Central memory CD4-positive, alpha-beta T cell (primary cell): ENCODE measurements around the gene LRRC70.
"Not testable (repeated sequence)": the region's sequence is repeated elsewhere in the genome, so short reads cannot be mapped to it uniquely, and the experiment has no call there.

Experiments used
- DNase-seq: peaks from one replicate; pipeline ENCODE4 v3.0.0; 2022
- total RNA-seq, 3 experiments: gene quantifications; one replicate each; lab custom pipeline; 2026; lab: John Stamatoyannopoulos, UW

The LRRC70 gene, protein sequence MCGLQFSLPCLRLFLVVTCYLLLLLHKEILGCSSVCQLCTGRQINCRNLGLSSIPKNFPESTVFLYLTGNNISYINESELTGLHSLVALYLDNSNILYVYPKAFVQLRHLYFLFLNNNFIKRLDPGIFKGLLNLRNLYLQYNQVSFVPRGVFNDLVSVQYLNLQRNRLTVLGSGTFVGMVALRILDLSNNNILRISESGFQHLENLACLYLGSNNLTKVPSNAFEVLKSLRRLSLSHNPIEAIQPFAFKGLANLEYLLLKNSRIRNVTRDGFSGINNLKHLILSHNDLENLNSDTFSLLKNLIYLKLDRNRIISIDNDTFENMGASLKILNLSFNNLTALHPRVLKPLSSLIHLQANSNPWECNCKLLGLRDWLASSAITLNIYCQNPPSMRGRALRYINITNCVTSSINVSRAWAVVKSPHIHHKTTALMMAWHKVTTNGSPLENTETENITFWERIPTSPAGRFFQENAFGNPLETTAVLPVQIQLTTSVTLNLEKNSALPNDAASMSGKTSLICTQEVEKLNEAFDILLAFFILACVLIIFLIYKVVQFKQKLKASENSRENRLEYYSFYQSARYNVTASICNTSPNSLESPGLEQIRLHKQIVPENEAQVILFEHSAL
- 0.21 to 2.1 (median 0.27) reads per million in 3 experiments for total RNA-seq

DNA sequence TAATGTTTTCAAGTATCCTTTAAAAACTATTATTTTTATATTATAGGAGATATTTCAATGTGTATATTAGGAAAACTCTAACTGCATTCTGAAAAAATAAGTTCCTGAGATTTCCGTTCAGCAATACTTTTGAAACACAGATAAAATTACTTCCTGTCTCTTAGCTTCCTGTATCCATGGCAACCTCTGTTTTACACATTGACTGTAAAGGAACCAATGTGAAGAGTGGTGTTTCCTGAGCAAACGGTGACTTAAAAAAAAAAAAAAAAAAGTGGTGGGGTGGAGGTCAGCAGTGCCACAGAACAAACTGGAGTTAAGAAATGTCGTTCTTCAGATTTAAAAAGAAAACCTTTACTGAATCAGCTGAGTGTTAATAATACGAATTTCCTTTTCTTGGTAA is at the start of gene LRRC70:
LRRC70 (plus strand) TSS at position 280 of the 400 bp plus-strand sequence. CDS start 620 bp downstream, outside the sequence.
- peak; percentile 83 for DNase-seq

DNA sequence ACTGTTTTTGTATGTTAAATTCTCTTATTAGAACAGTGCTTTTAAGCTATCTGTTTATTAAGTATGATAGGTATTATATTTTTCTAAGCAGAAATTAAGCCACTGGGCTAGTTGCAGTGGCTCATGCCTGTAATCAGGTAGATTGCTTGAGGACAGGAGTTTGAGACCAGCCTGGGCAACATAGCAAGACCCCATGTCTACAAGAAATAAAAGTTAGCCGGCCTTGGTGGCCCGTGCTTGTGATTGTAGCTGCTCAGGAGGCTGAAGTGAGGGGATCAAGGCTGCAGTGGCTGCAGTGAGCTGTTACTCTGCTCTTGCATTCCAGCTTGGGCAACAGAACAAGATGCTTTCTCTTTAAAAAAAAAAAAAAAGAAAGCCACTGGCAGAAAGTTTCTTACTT is 45.0 kb upstream of the LRRC70 start:
- DNase-seq: no peak

DNA sequence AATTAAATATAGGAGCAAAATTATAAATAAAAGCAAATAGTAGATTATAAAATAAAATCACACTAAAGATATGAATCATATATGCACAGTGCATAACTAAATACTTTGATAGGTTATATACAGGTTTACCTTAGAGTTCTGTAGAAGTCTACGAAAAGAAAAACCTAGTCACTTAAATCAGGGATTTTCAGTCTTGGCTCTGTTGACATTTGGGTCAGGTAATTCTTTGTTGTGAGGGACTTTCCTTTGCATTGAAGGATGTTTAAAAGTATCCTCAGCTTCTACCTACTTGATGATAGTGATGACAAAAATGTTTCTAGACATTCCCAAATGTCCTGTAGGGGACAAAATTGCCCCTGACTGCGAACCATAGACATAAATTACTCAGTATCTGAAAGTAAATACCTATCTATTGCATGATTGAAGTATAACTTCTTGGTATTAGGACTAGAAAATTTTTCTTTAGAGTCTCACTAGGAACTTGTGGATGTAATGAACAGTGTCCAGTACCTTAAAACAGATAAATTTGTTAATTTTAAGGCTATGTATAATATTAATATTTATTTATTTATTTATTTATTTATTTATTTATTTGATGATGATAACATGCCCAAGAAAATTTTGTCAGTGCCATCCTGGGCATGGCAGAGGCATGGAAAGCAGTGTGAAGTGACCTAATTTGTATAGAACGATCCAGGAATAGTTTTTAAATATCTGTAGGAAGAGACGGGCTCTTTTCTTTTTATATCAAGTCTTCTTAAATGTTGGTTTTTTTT is 44.0 kb upstream of the LRRC70 start:
- DNase-seq: no peak

DNA sequence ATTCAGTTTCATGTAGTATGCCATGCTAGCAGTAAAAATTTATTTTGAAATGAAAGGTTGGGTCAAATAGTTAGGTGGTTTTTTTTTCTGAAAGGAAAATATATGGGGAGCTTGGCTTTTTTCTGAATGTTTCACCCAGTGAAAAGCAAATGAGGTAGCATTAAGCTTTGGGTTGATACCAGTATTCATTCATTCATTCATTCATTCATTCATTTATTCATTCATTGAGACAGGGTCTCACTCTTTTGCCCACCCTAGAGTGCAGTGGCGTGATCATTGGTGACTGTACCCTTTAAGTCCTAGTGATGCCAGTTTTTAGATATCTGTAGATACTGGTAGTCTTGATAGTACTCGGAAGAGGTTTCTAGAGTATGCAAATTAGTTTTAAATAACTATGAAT is 42.4 kb upstream of the LRRC70 start:
- no peak for DNase-seq

DNA sequence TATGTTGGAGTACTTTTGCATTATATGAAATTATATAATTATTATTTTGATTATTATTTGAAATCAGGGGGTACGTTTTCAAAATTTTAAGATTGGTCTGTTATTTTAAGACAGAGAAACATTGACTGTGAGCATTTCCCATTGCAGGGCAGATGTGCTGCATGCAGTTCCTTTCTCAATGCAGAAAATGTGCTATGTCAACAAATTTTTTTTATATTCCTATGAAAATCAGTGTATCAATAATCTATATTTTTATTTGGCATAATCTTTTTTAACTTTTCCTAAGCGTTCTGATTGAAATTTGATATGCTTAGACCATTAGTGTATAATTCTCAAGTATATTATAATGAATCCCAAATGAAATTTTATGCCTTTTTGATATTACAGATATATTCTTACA is 41.8 kb upstream of the LRRC70 start:
- no peak for DNase-seq

DNA sequence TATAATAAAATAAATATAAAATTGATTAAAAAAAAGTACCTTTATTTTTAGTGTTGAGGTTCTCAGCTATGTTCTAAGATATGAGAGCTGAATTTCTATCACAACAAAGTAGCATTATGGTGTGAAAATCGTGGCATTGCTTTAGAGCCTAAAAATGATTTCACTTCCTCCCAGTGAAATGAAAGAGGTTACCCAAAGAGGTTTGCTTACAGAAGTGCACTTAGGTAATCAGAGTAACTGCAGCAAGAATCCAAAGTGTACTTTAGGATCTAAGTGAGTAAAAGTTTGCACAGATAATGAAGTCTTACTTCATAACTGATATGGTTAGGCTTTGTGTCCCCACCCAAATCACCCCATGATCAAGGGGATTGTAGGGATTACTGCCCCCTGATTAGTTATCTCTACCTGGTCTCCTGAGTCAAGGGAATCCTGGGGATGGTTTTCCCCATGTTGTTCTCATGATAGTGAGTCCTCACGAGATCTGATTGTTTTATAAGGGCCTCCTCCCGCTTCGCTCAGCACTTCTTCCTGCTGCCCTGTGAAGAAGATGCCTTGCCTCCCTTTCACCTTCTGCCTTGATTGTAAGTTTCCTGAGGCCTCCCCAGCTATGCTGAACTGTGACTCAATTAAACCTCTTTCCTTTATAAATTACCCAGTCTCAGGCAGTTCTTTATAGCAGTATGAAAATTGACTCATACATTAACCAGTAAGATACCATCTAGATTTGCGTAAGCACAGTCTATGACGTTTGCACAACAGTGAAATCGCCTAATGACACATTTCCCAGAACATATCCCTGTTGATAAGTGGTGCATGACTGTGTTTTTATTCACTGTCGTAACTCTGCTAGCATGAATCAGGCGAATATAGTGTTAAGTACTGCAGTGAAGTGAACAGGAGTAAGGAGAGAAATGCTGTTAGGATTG is 40.3 kb upstream of the LRRC70 start:
- no peak for DNase-seq

DNA sequence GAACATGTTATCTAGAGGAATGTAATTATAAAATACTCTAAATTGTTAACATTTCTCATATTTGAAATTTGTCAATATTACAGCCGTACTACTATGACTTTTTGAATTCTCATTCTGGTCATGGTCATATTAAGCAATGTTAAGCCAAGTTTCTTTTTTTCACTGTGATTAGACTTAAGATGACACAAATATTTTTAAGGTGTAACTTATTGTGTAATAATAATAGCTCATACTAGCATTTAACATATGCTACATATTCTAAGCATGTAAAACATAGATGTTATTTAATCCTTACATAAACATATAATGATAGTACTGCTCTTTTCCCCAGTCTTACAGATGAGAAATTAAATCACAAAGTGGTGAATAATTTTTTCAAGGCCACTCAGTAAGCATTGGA is 35.9 kb upstream of the LRRC70 start:
- no peak for DNase-seq

DNA sequence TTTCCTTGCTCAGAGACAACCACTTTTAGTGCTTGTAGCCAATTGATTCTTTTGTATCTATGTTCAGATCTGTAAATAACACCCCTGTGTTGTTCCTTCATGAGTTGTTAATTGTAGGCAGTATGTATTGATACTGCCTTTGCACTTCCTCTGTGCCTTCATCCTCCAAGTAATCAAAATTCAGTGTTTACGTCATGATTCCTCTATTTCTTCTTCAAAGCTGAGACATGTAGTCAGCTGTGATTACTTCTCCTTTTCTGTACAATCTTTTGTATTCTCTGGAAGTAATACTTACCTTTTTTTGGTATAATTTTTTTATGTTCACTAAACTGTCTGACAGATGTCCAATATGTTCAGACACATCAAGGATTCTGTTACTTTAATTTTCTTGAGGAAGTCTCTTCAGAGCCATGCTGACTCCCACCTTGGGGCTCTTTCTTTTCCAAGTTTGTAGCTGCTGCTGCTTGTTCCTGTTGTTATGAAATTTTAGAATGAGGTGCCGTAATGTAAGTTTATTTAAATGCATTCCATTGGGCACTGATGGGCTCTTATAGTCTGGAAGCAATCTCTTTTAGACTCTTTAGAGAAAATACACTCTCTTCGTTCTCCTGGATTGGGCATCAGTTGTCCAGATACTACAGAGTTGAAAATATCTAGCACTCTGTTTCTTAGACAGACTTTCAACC is 30.5 kb upstream of the LRRC70 start:
- no peak for DNase-seq

DNA sequence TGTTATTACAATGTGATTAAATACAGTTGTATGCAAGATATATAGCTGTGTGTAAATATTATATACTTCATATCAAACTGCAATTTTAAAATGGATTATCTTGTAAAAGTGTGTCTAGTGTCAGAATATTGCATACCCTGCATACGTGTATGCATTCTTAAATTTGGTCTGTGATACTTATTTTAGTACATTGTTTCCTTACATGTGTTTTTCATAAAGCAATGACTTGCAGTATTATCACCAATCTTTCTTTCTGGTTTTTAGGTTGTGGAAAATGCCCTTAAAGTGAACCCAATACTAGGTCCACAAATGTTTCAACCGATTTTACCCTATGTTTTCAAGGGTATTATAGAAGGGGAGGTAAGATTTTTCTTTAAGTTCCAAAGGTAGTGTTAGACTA is 28.5 kb upstream of the LRRC70 start:
- DNase-seq: no peak

DNA sequence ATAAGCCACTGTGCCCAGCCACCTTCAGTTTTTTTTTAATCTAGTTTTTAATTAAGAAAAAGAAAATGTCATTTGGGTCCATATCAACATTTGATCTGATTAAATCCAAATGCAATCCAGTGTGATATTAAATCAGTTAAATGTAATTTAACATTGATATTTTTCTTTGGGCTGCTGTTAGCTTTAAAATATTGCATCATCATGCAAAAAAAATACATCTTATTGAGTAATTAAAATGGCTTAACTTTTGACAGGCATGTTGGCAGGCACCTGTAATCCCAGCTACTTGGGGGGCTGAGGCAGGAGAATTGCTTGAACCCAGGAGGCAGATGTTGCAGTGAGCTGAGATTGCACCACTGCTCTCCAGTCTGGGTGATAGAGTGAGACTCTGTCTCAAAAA is 22.7 kb upstream of the LRRC70 start:
- DNase-seq: no peak

DNA sequence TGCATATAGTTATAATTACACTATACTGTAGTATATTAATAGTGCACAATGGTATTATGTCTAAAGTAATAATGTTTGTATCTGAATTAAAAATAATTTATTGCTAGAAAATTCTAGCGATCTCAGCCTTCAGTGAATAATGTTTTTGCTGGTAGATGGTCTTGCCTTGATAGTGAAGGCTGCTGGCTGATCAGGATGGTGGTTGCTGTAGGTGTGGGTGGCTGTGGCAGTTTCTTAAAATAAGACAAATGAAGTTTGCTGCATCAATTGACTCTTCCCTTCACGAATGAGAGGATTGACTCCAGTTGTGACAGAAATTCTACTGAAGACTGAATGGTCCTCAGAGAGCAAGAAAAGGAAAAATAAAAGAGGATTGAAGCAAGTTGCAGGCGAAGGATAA is 19.7 kb upstream of the LRRC70 start:
- DNase-seq: no peak

DNA sequence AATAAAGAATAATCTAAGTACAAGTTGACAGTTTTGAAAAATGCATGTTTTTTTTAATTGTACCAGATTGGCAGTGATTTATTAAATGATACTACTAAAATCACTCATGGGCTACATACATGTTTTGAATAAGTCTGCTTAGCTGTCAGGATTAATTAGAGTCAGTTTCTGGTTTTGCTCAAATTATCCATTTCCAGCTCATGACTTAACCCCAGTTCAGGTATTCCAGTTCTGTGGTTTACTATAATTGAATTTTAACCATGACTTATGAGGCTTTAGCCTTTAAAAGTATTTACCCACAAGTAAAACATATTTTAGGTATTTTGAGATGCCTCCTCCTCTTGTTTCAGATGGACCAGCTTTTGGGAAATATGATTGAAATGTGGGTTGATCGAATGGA is 17.8 kb upstream of the LRRC70 start:
- DNase-seq: no peak

DNA sequence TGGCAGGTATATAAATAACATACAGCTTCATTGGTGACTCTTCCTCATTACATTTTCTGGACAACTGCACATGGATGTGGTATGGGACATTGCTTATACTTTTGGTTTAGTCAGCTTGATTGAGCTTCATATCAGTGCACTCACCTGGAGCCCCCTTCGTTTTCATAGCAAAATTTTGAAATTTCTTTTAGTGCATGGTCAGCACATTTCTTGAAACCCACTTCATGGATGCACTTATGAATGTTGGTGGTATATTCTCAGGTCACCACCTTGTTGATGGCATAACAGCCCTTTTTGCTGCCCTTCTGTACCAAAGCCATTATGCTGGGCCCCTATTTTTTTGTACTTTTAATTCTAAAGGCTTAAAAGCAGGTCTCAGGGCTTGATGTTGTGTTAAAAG is 16.7 kb upstream of the LRRC70 start:
- no peak for DNase-seq

DNA sequence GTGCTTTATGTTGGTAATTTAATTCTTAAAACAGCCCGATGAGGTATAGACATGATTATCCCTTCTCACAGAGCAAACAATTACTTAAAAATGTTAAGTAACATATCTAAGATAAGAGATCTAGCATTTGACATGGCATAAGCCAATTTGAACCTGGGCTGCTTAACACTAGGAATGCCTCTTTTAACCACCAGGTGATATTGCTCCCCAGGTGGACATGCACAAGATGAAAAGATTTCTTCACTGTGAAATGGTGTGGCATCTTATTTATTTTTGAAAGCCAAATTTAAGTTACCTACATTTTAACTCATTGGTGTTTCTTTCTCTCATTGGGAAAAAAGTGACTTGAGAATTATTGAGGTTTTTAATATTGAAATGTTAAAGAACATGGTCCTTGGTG is 15.8 kb upstream of the LRRC70 start:
- no peak for DNase-seq

DNA sequence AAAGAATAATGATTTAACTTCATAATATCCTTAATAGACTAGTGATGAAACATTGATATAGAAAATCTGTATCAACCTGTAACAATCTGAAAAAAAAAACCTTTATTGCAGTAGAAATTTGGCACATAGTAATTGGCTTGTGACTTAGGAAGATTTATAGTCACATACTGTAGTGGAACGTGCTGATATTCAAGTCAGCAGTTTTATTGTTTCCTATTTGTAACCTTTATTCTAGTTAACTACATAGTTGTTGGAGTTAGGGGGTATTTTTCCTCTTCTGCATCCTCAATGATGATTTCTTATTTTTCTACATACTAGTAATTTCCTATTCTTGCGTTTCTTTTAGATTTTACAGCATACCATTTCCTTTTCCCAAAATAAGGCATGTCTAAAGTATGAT is 14.5 kb upstream of the LRRC70 start:
- DNase-seq: no peak

DNA sequence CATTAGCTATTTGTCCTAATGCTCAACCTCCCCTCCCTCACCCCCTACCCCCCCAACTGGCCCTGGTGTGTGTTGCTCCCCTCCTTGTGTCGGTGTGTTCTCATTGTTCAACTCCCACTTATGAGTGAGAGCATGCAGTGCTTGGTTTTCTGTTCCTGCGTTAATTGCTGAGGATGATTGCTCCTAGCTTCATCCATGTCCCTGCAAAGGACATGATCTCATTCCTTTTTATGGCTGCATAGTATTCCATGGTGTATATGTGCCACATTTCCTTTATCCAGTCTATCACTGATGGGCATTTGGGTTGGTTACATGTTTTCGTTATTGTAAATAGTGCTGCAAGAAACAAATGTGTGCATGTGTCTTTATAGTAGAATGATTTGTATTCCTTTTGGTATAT is 12.9 kb upstream of the LRRC70 start:
- DNase-seq: not testable (repeated sequence)

DNA sequence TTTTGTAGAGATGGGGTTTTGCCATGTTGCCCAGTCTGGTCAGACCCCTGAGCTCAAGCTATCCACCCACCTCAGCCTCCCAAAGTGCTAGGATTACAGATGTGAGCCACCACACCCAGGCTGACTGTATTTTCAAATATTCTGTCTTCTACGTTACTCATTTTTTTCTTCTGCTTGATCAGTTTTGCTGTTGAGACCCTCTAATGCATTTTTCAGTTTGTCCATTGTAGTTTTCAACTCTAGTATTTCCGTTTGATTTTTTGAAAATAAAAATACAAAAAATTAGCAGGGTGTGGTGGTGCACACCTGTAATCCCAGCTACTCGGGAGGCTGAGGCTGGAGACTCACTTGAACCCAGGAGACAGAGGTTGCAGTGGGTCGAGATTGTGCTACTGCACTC is 10.5 kb upstream of the LRRC70 start:
- DNase-seq: no peak

DNA sequence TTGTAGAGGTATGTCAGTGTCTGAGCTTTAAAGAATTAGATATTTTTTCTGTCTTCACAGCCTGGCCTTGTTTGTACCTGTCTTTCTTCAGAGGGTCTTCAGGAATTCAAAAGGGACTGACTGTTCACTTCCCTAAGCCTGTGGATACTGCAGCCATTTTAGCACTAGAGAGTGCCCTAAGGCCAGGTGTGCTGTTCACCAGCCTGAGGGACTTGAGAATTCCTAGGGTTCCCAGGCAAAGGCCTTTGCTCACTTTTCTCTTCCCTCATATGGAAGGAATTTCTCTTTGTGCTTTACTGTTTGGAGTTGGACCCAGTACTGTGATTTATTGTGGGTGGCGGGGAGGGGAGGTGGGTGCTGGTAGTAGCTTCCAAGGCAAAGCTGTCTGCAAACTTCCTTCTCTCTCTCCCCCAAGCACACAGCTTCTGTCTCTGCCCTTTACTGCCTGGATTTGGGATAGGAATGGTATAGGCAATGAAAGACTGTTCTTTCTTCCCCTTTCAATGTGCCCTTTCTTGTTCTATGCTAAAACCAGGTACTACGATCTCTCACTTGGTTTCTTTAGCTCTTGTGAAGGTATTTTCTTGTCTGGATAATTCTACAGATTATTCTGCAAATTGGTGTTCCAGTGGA is 9.7 kb upstream of the LRRC70 start:
- no peak for DNase-seq

DNA sequence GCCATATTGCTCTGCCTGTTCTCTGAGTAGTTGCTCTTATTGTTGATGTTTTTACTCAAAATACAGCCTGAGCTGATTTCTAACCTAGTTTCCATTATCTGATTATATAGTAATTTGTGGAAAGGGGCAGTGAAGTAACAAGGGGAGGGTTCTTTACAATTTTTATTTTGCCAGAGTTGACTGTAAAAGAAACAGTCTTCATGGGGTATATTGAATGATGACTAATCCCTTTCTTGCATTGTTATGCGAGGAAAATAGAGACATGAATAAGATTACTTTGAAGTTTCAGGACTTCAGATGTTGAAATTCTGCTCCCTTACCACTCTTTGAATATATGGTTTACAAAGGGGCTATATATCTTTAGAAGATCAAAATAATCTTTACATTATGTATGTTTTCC is 9.1 kb upstream of the LRRC70 start:
- no peak for DNase-seq

DNA sequence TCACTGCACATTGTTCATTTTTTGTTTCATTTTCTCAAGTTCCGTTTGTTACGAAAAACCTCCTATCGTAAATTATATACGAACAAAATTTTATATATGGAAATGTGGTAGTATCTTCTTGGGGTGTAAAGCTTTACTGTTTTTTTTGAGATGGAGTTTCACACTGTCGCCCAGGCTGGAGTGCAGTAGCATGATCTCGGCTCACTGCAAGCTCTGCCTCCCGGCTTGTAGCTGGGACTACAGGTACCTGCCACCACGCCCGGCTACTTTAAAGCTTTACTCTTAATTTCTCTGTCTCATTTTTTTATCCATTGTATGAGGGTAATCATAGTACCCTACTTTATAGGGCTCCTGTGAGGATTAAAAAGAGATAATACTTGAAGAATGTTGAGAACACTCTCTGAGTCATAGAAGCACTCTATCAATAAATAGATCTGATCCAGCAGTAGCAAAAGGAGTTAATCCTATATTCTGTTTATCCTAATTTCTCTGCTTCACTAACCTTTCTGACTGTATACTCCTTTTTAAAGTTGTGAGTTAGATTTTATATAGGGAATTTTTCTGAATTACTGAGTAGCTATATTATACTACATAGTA is 5.6 kb upstream of the LRRC70 start:
- no peak for DNase-seq

DNA sequence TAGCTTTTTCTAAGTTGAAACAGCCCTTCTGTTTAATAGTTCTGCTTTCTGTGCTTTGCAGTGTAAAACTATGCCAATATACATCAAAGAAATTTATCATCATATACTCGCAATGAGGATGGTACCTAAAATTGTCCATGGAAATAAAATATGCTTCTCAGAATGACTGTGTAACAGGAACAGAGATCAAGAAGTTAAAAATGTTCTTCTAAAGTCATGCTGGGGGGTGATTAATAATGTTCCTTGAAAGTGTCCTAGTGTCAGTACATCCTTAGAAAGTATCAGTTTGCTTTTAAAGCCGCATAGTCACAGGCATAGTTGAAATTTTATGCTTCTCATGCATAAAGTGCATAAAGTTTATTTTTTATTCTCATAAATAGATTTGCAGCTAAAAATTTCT is 4.0 kb upstream of the LRRC70 start:
- no peak for DNase-seq
